Immature natural killer cell (primary cell): ENCODE measurements around the gene GAST. TPM values are rescaled to one million over a fixed set of nuclear protein-coding genes. Genes with fewer than 3 reads are reported as not detected.

Experiments
- DNase-seq, 3 donors: peaks; one replicate each; pipeline ENCODE4 v3.0.0; 2022; ENCODE audit warnings: mixed read lengths in 1 of 3
- H3K27ac Mint-ChIP-seq, 6 donors: one replicate each; pipeline ENCODE4 v1.8.0; 2020; ENCODE audit warnings: mixed read lengths in 6 of 6, mild to moderate bottlenecking in 5 of 6, inconsistent platforms in 4 of 6, moderate library complexity in 3 of 6
- H3K27me3 Mint-ChIP-seq, 3 donors: one replicate each; pipeline ENCODE4 v1.8.0; 2020 to 2021; ENCODE audit warnings: low read depth in 3 of 3, mild to moderate bottlenecking in 3 of 3, mixed read lengths in 3 of 3, moderate library complexity in 3 of 3, inconsistent platforms in 1 of 3
- H3K36me3 Mint-ChIP-seq, 3 donors: one replicate each; pipeline ENCODE4 v1.8.0; 2020; ENCODE audit warnings: mixed read lengths in 3 of 3, inconsistent platforms in 2 of 3, mild to moderate bottlenecking in 2 of 3
- H3K4me1 Mint-ChIP-seq, 2 donors: one replicate each; pipeline ENCODE4 v1.8.0; 2020; ENCODE audit warnings: inconsistent platforms in 2 of 2, mild to moderate bottlenecking in 2 of 2, mixed read lengths in 2 of 2, moderate library complexity in 1 of 2
- H3K4me3 Mint-ChIP-seq, 5 donors: one replicate each; pipeline ENCODE4 v1.8.0; 2020; ENCODE audit warnings: mild to moderate bottlenecking in 5 of 5, mixed read lengths in 5 of 5, inconsistent platforms in 3 of 5, moderate library complexity in 3 of 5
- H3K9me3 Mint-ChIP-seq, 6 donors: one replicate each; pipeline ENCODE4 v1.8.0; 2020; ENCODE audit warnings: mild to moderate bottlenecking in 6 of 6, mixed read lengths in 6 of 6, inconsistent platforms in 4 of 6, moderate library complexity in 3 of 6
- polyA plus RNA-seq, 3 donors: library from polyadenylated mRNA; unstranded; fragments of 300-500 nt; fragmentation: Illumina TruSeq; gene quantifications; one replicate each; pipeline ENCODE4 v1.2.3, GENCODE V29; 2021

The GAST gene
- polyA plus RNA-seq, 3 donors from 2014 or later: not detected

GRCh38 chr17:41758601-41759000 is 46.5 kb downstream of the GAST start:
- H3K4me1 Mint-ChIP-seq: no peaks in the 10 kb centered on the region
- no peak overlapping the region for H3K27ac Mint-ChIP-seq
- peaks cover 0 to 10% (median 0%) of the 10 kb centered on the region in 3 donors for H3K27me3 Mint-ChIP-seq
- H3K36me3 Mint-ChIP-seq: no peaks in the 10 kb centered on the region
- no peak for DNase-seq
- H3K4me3 Mint-ChIP-seq: no peak overlapping the region
- H3K9me3 Mint-ChIP-seq: no peaks in the 10 kb centered on the region

GRCh38 chr17:41760878-41761277 is 48.7 kb downstream of the GAST start:
- peaks cover 0 to 10% (median 0%) of the 10 kb centered on the region in 3 donors for H3K27me3 Mint-ChIP-seq
- no peak overlapping the region for H3K4me3 Mint-ChIP-seq
- no peaks in the 10 kb centered on the region for H3K4me1 Mint-ChIP-seq
- no peaks in the 10 kb centered on the region for H3K9me3 Mint-ChIP-seq
- peak overlapping the region in 1 of 6 donors; percentile 11 for H3K27ac Mint-ChIP-seq
- no peak for DNase-seq
- H3K36me3 Mint-ChIP-seq: no peaks in the 10 kb centered on the region

GRCh38 chr17:41762391-41762790 is 50.3 kb downstream of the GAST start:
- no peaks in the 10 kb centered on the region for H3K4me1 Mint-ChIP-seq
- H3K27ac Mint-ChIP-seq: no peak overlapping the region
- no peak overlapping the region for H3K4me3 Mint-ChIP-seq
- no peaks in the 10 kb centered on the region for H3K9me3 Mint-ChIP-seq
- H3K36me3 Mint-ChIP-seq: no peaks in the 10 kb centered on the region
- H3K27me3 Mint-ChIP-seq: peaks cover 0 to 10% (median 2%) of the 10 kb centered on the region in 3 donors
- no peak for DNase-seq

- H3K4me3 Mint-ChIP-seq: no peak overlapping the region
- H3K4me1 Mint-ChIP-seq: no peaks in the 10 kb centered on the region
- DNase-seq: no peak
- H3K27ac Mint-ChIP-seq: no peak overlapping the region
- peaks cover 0 to 10% (median 2%) of the 10 kb centered on the region in 3 donors for H3K27me3 Mint-ChIP-seq
- H3K36me3 Mint-ChIP-seq: no peaks in the 10 kb centered on the region
- H3K9me3 Mint-ChIP-seq: no peaks in the 10 kb centered on the region
Observed at GRCh38 chr17:41762841-41763240, 50.7 kb downstream of the GAST start.

GRCh38 chr17:41763327-41763726 is 51.2 kb downstream of the GAST start:
- no peak overlapping the region for H3K27ac Mint-ChIP-seq
- H3K27me3 Mint-ChIP-seq: peaks cover 0 to 10% (median 2%) of the 10 kb centered on the region in 3 donors
- H3K4me1 Mint-ChIP-seq: no peaks in the 10 kb centered on the region
- H3K36me3 Mint-ChIP-seq: no peaks in the 10 kb centered on the region
- no peak overlapping the region for H3K4me3 Mint-ChIP-seq
- no peaks in the 10 kb centered on the region for H3K9me3 Mint-ChIP-seq
- no peak for DNase-seq

Other genes with a start within 250 kb of the GAST start
- not detected for gene KRT32, start 244.9 kb upstream of the GAST start, polyA plus RNA-seq
- not detected for gene KRT35, start 231.2 kb upstream of the GAST start, polyA plus RNA-seq
- gene KRT36, start 222.4 kb upstream of the GAST start, polyA plus RNA-seq: not detected
- not detected for gene KRT13, start 206.7 kb upstream of the GAST start, polyA plus RNA-seq
- not detected for gene KRT15, start 193.4 kb upstream of the GAST start, polyA plus RNA-seq
- gene KRT19, start 184.0 kb upstream of the GAST start, polyA plus RNA-seq: not detected
- gene KRT9, start 140.3 kb upstream of the GAST start, polyA plus RNA-seq: not detected
- not detected for gene KRT14, start 125.4 kb upstream of the GAST start, polyA plus RNA-seq
- gene KRT16, start 99.6 kb upstream of the GAST start, polyA plus RNA-seq: not detected
- gene KRT17, start 87.8 kb upstream of the GAST start, polyA plus RNA-seq: not detected
- gene EIF1, start 23.4 kb upstream of the GAST start, polyA plus RNA-seq: 1,000 to 10,000 TPM in 1 of 3 donors, 100 to 1,000 TPM in 2; 639 to 1,260 (median 915) TPM
- not detected for gene HAP1, start 22.3 kb downstream of the GAST start, polyA plus RNA-seq
- under 1 TPM in 2 of 3 donors, not detected in 1; 0.61 to 0.76 TPM for gene JUP, start 74.4 kb downstream of the GAST start, polyA plus RNA-seq
- 10 to 100 TPM in 1 of 3 donors, 1 to 10 TPM in 2; 6.7 to 11.2 (median 9.8) TPM for gene P3H4, start 99.6 kb downstream of the GAST start, polyA plus RNA-seq
- gene FKBP10, start 100.7 kb downstream of the GAST start, polyA plus RNA-seq: under 1 TPM in 2 of 3 donors, not detected in 1; 0.43 to 0.71 TPM
- 10 to 100 TPM in 2 of 3 donors, 1 to 10 TPM in 1; 6.4 to 24.6 (median 13.7) TPM for gene NT5C3B, start 123.9 kb downstream of the GAST start, polyA plus RNA-seq
- under 1 TPM in 1 of 3 donors, not detected in 2; 0.15 TPM for gene KLHL10, start 125.5 kb downstream of the GAST start, polyA plus RNA-seq
- 1 to 10 TPM; 5.9 to 6.4 (median 5.9) TPM for gene KLHL11, start 153.1 kb downstream of the GAST start, polyA plus RNA-seq
- 10 to 100 TPM; 46.9 to 99.2 (median 49.3) TPM for gene ACLY, start 206.6 kb downstream of the GAST start, polyA plus RNA-seq
- under 1 TPM in 2 of 3 donors, not detected in 1; 0.15 to 0.38 TPM for gene ODAD4, start 218.3 kb downstream of the GAST start, polyA plus RNA-seq